Mesothelial cell of epicardium (in vitro differentiated cells): ENCODE results near the gene SLC30A7. TPM values are rescaled to one million over a fixed set of nuclear protein-coding genes. Genes with fewer than 3 reads are reported as not detected.

ENCODE experiments used
- DNase-seq, 2 experiments: peaks; one replicate each; pipeline ENCODE4 v3.0.0; 2021; ENCODE audit warnings: low spot score in 2 of 2; ENCODE audit not compliant: unreplicated experiment in 2 of 2
- H3K27ac Mint-ChIP-seq: 2 replicates; pipeline ENCODE4 v1.8.0; 2021; ENCODE audit warnings: mixed read lengths
- H3K27me3 Mint-ChIP-seq: 2 replicates; pipeline ENCODE4 v1.8.0; 2021; ENCODE audit warnings: low read depth, mixed read lengths
- H3K36me3 Mint-ChIP-seq: 2 replicates; pipeline ENCODE4 v1.8.0; 2021; ENCODE audit warnings: mixed read lengths
- H3K4me1 Mint-ChIP-seq: 2 replicates; pipeline ENCODE4 v1.8.0; 2021; ENCODE audit warnings: mixed read lengths
- H3K4me3 Mint-ChIP-seq: 2 replicates; pipeline ENCODE4 v1.8.0; 2021; ENCODE audit warnings: mild to moderate bottlenecking, moderate library complexity, mixed read lengths
- H3K9me3 Mint-ChIP-seq: 2 replicates; pipeline ENCODE4 v1.8.0; 2021; ENCODE audit warnings: mixed read lengths
- total RNA-seq: library from RNA; stranded (reverse); gene quantifications from 3 replicates; pipeline ENCODE4 v1.2.1, GENCODE V29; 2021
- TF ChIP-seq, protein P1 (sequence below): fragments of 200-600 bp; sonication (generic); IDR thresholded peaks from one replicate; pipeline ENCODE4 v1.5.0; 2021; ENCODE audit warnings: antibody characterized with exemption; ENCODE audit not compliant: unreplicated experiment

The SLC30A7 gene
- total RNA-seq, 1 donor from 2014 or later, result 43.5 TPM

DNA sequence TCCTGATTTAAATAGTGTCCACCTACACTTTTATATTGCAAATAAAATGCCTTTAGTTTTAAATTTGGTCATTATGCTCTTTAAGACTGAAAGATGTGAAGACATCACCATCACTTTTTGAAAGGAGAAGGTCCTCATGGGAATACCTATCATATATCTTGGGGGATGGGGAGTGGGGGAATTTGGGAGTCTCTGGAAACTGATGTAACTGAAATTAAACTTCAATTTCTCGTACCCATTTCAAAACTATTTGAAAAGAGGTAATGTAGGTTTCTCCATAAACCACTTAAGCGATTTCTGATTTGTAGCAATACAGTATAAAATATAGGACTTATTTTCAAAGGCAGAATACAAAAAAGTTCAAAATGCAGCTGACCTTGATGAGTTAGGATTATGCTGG, 2.2 kb upstream of the SLC30A7 start:
- TF ChIP-seq, protein P1, sequence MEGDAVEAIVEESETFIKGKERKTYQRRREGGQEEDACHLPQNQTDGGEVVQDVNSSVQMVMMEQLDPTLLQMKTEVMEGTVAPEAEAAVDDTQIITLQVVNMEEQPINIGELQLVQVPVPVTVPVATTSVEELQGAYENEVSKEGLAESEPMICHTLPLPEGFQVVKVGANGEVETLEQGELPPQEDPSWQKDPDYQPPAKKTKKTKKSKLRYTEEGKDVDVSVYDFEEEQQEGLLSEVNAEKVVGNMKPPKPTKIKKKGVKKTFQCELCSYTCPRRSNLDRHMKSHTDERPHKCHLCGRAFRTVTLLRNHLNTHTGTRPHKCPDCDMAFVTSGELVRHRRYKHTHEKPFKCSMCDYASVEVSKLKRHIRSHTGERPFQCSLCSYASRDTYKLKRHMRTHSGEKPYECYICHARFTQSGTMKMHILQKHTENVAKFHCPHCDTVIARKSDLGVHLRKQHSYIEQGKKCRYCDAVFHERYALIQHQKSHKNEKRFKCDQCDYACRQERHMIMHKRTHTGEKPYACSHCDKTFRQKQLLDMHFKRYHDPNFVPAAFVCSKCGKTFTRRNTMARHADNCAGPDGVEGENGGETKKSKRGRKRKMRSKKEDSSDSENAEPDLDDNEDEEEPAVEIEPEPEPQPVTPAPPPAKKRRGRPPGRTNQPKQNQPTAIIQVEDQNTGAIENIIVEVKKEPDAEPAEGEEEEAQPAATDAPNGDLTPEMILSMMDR, result no peak
- no peak for DNase-seq
- Mint-ChIP-seq H3K4me1 (peaks cover 38% of the 10 kb centered on the region), H3K27me3 (no peaks in the 10 kb centered on the region), H3K36me3 (peaks cover 34% of the 10 kb centered on the region), H3K4me3 (peak overlapping the region; percentile 99), H3K27ac (peak overlapping the region; percentile 82), H3K9me3 (peaks cover 18% of the 10 kb centered on the region)

DNA sequence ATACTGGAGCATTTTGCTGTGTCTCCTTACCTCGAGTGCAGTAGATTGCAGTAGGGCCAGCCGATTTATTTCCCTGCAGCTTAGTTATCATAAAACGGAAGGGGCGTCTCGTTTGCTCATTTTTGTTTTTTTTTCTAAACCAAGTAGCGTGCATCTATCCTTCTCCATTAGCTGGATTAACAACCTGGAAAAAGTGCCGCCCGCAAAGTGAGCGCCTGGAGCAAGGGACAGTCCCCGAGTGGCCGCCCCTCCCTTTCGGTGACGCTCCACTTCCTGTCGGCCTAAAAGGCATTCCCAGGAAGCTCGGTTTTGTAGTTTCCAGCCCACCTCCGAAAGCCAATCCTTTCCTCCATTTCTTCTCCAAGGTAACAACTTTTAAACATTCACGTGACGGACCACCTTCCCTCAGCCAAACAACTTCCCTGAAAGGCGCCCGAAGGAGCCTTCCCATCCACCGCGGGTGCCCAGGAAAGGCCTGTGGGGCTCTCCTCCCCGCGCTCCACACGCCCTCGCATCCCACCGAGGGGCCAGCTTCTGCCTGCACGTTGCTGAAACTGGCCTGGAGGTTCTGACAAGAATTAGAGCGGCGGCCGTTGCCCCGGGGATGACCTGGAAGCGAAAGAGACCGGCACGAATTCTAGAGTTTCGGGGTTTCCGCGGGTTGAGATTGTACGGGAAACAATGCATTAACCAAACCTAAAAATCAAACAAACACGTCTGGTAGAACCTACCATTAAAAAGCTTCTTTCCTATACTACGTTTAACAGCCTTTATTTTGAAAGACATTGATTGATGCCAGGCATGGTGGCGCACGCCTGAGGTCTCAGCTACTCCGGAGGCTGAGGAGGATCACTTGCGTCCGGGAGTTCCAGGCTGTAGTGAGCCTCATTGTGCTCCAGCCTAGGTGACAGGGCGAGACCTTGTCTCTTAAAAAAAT, 1.0 kb upstream of the SLC30A7 start, which contains the start of gene EXTL2:
TSS of gene EXTL2 (minus strand) at position 240 of the 937 bp plus-strand sequence. CDS start 6,085 bp downstream, outside the sequence.
- DNase-seq, result peak; percentile 61 to 79
- Mint-ChIP-seq H3K9me3 (peaks cover 12% of the 10 kb centered on the region), H3K4me1 (peaks cover 38% of the 10 kb centered on the region), H3K27me3 (no peaks in the 10 kb centered on the region), H3K36me3 (peaks cover 27% of the 10 kb centered on the region), H3K4me3 (peak within 1 kb of the TSS; percentile 99), H3K27ac (peak within 1 kb of the TSS; percentile 98)
- TF ChIP-seq, protein P1, result no peak

DNA sequence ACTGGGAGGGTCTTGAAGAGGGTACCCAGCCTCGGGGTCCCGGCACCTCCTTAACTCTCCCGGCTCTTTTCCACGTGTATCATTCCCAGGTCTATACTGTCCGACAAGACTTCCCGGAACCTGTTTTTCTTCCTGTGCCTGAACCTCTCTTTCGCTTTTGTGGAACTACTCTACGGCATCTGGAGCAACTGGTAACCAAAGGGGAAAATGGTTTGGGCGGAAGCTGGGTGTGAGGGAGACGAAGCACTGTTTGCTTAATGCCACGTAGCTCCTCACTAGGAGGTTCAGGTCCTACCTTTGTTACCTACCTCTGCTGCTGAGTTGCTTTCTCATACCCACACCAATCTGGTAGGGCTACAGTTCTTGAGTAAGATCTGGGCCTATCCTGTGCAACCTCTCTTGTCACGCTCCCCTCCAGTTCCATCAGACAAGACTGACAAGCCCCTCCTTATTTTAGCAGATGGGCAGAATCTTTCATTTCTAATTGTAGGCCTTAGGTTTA, 642 bp downstream of the SLC30A7 start:
- Mint-ChIP-seq H3K27me3 (no peaks in the 10 kb centered on the region), H3K27ac (peak overlapping the region; percentile 98), H3K36me3 (peaks cover 15% of the 10 kb centered on the region), H3K4me1 (peaks cover 38% of the 10 kb centered on the region), H3K4me3 (peak overlapping the region; percentile 99), H3K9me3 (no peaks in the 10 kb centered on the region)
- TF ChIP-seq, protein P1, result no peak
- DNase-seq, result peak in 1 of 2 experiments; percentile 42

DNA sequence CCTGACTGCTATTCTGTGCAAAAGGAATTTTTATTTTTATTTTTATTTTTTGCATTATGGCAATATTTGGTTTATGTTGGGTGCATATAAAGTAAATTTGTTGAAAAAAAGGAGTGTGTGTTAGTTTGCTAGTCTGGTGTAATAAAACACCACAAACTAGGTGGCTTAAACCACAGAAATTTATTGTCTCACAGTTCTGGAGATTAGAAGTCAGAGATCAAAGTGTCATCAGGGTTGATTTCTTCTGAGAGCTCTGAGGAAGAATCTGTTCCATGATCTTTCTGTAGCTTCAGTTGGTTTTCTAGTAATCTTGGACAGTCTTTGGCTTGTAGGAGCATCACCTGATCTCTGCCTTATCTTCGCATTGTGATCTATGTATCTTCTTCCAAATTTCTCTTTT, 6.5 kb downstream of the SLC30A7 start:
- H3K4me1 Mint-ChIP-seq, result peaks cover 10% of the 10 kb centered on the region
- H3K36me3 Mint-ChIP-seq, result peaks cover 36% of the 10 kb centered on the region
- no peak for DNase-seq
- H3K9me3 Mint-ChIP-seq, result peaks cover 8% of the 10 kb centered on the region
- TF ChIP-seq, protein P1, result no peak
- no peak overlapping the region for H3K27ac Mint-ChIP-seq
- no peak overlapping the region for H3K4me3 Mint-ChIP-seq
- H3K27me3 Mint-ChIP-seq, result no peaks in the 10 kb centered on the region

DNA sequence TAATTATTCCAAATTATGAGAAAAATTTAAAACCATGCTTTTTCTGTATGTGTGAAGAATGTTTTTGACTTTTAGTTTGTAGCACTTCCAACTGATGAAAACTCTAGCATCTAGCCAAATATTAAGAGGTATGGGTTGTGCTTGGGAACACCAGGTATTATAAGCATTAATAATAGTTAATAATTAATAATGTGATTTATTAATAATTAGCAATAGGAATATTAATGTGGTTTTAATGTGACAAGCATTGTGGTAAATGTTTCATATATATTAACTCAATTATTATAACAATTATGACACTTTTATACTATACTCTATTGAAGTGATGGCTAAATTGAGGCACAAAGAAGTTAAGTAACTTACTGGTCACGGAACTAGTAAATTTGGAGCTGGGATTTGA, 7.9 kb downstream of the SLC30A7 start:
- DNase-seq, result no peak

More for the DNA sequence above, 7.9 kb downstream of the SLC30A7 start:
- Mint-ChIP-seq H3K27me3 (no peaks in the 10 kb centered on the region), H3K4me1 (peaks cover 14% of the 10 kb centered on the region), H3K4me3 (no peak overlapping the region), H3K9me3 (peaks cover 8% of the 10 kb centered on the region), H3K27ac (no peak overlapping the region), H3K36me3 (peaks cover 44% of the 10 kb centered on the region)
- TF ChIP-seq, protein P1, result no peak
